NCI-H128 (cell line): ENCODE results near the gene CLCN1.

ENCODE experiments used
- DNase-seq: peaks from one replicate; lab custom pipeline; 2025; ENCODE audit not compliant: unreplicated experiment; lab: John Stamatoyannopoulos, UW

The CLCN1 gene

GRCh38 chr7:143395187-143396149 is 79.6 kb downstream of the CLCN1 start:
- DNase-seq: no peak

- DNase-seq: no peak
These were observed 80.3 kb downstream of the CLCN1 start for GRCh38 chr7:143396182-143396581.

- DNase-seq: no peak
These were observed 81.0 kb downstream of the CLCN1 start for GRCh38 chr7:143396625-143397556.

- no peak for DNase-seq
These were observed 82.0 kb downstream of the CLCN1 start for GRCh38 chr7:143397710-143398530.

- DNase-seq: no peak
These were observed 82.7 kb downstream of the CLCN1 start for GRCh38 chr7:143398616-143399015.

GRCh38 chr7:143399151-143399550 is 83.2 kb downstream of the CLCN1 start:
- DNase-seq: no peak

GRCh38 chr7:143399642-143400041 is 83.7 kb downstream of the CLCN1 start:
- no peak for DNase-seq

GRCh38 chr7:143401265-143401664 is 85.4 kb downstream of the CLCN1 start:
- DNase-seq: no peak
